ENCODE data around the gene MYH11. TPM values are rescaled to one million over a fixed set of nuclear protein-coding genes. Genes with fewer than 3 reads are reported as not detected.

Gene MYH11
- total RNA-seq, 3 donors from 2014 or later: 98.2 to 5,005 (median 282) TPM

DNA sequence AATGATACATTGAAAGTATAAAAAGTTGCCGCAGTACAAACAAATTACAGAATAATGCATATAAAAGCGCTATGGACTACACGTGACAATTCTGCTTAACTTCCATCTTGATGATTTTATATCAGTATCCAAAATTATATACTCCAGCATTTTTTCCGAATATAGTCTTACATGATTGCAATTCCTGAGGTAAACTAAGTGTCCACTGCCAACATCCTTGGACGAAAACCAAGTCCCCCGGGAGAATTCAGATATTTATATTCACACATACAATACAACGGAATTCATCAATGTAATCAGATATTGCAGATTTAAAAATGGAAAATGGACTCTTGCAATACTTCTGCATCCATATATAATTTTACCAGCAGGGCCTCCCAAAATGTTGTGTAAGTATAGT, 8.9 kb upstream of the MYH11 start:
- Histone ChIP-seq H3K4me1 (ENCODE audit: low read depth) (no peaks in the 10 kb centered on the region), H3K36me3 (ENCODE audit: low read depth) (no peaks in the 10 kb centered on the region)

GRCh38 chr16:15864939-15865338, 8.1 kb upstream of the MYH11 start:
- no peaks in the 10 kb centered on the region for H3K4me1 ChIP-seq (ENCODE audit: low read depth)
- DNase-seq (no peak), ATAC-seq (no peak)
- H3K36me3 ChIP-seq (ENCODE audit: low read depth): no peaks in the 10 kb centered on the region
- intact Hi-C loops (cut with DNase I, micrococcal nuclease): no loop called here
- H3K4me3 ChIP-seq: no peak overlapping the region
- no peak for TF ChIP-seq CTCF (IDR thresholded peaks at IDR 0.05)
- H3K9me3 ChIP-seq: no peaks in the 10 kb centered on the region

More for the DNA sequence above, 8.9 kb upstream of the MYH11 start:
- no peak for TF ChIP-seq CTCF (IDR thresholded peaks at IDR 0.05)
- Histone ChIP-seq H3K4me3 (no peak overlapping the region), H3K9me3 (no peaks in the 10 kb centered on the region)
- DNase-seq (no peak), ATAC-seq (no peak)
- intact Hi-C loops (cut with DNase I, micrococcal nuclease): no loop called here

DNA sequence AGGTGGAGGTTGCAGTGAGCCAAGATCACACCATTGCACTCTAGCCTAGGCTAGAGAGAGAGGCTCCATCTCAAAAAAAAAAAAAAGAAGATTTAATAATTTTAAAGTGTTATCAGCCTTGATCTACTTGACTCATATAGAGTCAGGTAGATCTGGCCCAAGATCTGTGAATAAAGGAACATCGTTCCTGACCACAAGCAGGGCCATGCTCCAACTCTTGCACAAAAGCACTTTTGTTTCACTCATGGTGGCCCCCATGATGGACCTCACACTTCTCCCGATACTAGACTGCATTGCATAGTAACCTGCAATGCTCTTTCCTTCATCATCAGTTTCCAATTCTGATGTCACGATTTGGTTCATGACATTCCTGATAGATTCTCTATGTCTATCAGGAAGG, 5.2 kb upstream of the MYH11 start:
- peaks cover 3% of the 10 kb centered on the region for H3K4me1 ChIP-seq (ENCODE audit: low read depth)
- H3K4me3 ChIP-seq: no peak overlapping the region
- no peak for TF ChIP-seq CTCF (IDR thresholded peaks at IDR 0.05)
- DNase-seq (no peak), ATAC-seq (no peak)
- intact Hi-C loops (cut with DNase I, micrococcal nuclease): no loop called here
- no peaks in the 10 kb centered on the region for H3K36me3 ChIP-seq (ENCODE audit: low read depth)
- H3K9me3 ChIP-seq: no peaks in the 10 kb centered on the region

GRCh38 chr16:15858921-15859668, 2.3 kb upstream of the MYH11 start:
- TF ChIP-seq CTCF (IDR thresholded peaks at IDR 0.05): no peak
- ATAC-seq: no peak
- intact Hi-C loops (cut with DNase I, micrococcal nuclease): no loop called here
- peaks cover 3% of the 10 kb centered on the region for H3K4me1 ChIP-seq (ENCODE audit: low read depth)
- H3K36me3 ChIP-seq (ENCODE audit: low read depth): no peaks in the 10 kb centered on the region
- H3K9me3 ChIP-seq: no peaks in the 10 kb centered on the region
- H3K4me3 ChIP-seq: no peak overlapping the region
- no peak for DNase-seq

DNA sequence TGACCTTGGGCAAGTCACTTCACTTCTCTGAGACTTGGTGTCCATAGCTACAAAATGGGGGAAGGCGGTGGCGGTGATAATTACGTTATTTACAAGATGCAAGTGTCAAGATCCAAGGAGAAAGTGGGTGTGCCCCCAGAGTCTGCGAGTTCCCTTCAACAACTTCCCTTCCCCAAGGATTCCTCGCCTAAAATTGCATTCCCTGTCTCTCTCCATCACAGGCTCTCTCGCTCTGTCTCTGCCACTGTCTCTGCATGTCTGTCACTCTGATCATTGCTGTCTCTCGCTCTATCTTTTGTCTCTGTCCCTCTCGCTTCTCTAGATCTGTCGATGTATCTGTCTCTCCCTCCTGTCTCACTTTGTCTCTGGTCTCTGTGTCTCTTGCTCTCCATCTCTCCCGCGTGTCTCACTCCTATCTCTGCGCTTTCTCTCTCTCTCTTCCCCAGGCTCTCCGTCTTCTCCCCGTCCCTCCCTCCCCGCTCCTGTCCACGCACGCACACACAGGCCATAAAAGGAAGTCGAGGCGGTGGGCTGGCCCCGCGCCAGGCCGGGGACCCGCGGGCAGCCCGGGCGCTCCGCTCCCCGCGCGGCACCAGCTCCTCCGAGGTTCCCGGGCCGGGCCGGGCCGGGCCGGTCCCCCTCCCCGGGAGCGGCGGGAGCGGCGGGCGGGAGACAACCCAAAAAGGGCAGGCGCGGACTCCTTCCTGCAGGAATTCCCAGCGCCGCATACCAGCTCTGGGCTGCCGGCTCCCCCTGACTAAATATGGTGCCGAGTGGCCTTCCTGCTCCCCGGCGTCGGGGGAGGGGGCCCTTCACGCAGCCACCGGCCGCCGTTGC, 1.1 kb upstream of the MYH11 start:
- TF ChIP-seq CTCF (IDR thresholded peaks at IDR 0.05): no peak
- DNase-seq: peak in 2 of 3 donors; percentile 31 to 58

More for the DNA sequence above, 1.1 kb upstream of the MYH11 start:
- ATAC-seq: peak; percentile 40
- no peaks in the 10 kb centered on the region for H3K9me3 ChIP-seq
- no peaks in the 10 kb centered on the region for H3K36me3 ChIP-seq (ENCODE audit: low read depth)
- peaks cover 3% of the 10 kb centered on the region for H3K4me1 ChIP-seq (ENCODE audit: low read depth)
- intact Hi-C loops (cut with DNase I, micrococcal nuclease): no loop called here
- no peak overlapping the region for H3K4me3 ChIP-seq
